ENCODE measurements around the gene NCMAP. TPM values are rescaled to one million over a fixed set of nuclear protein-coding genes. Genes with fewer than 3 reads are reported as not detected.

NCMAP gene
- total RNA-seq, 2 donors from 2014 or later: 9.9 to 12.7 TPM

Small RNA genes lying within 50 kb of the gene (small RNA-seq; reads per million reads assigned to genes)
- gene RF00019: not detected

Other genes starting within 250 kb of the NCMAP start
- gene GRHL3, start 236.7 kb upstream of the NCMAP start, total RNA-seq: not detected
- gene STPG1, start 142.3 kb upstream of the NCMAP start, total RNA-seq: 1 to 10 TPM; 1.6 to 2.6 TPM
- gene NIPAL3, start 140.3 kb upstream of the NCMAP start, total RNA-seq: 10 to 100 TPM; 36.8 to 65.9 TPM
- gene RCAN3, start 53.3 kb upstream of the NCMAP start, total RNA-seq: 10 to 100 TPM; 14.0 to 32.3 TPM
- gene SRRM1, start 87.2 kb downstream of the NCMAP start, total RNA-seq: 100 to 1,000 TPM in 1 of 2 donors, 10 to 100 TPM in 1; 97.2 to 108 TPM
- gene CLIC4, start 189.4 kb downstream of the NCMAP start, total RNA-seq: 10 to 100 TPM; 58.1 to 78.8 TPM